A673 (cell line): ENCODE data around the gene HBP1.

Experiments
- CTCF ChIP-seq: fragments of 300-800, 200-600 bp; sonication (generic); conservative IDR thresholded peaks from 2 replicates; pipeline ENCODE4 v1.5.1; 2017; ENCODE audit warnings: low read depth, mild to moderate bottlenecking, antibody characterized with exemption, low read length, moderate library complexity, mixed read lengths
- EZH2 ChIP-seq: fragments of 200-600 bp; sonication (generic); IDR thresholded peaks from 2 replicates; pipeline ENCODE4 v1.6.1; 2017; ENCODE audit warnings: borderline replicate concordance, low read depth, mild to moderate bottlenecking, mixed read lengths, antibody characterized with exemption, low read length; ENCODE audit not compliant: poor library complexity, severe bottlenecking

- TF ChIP-seq CTCF (no peak), EZH2 (no peak)
Measured at GRCh38 chr7:107230334-107230733, 61.5 kb downstream of the HBP1 start.
